Activated CD8-positive, alpha-beta T cell treated with anti-CD3 and anti-CD28 coated beads, Interleukin-2, amount 10 ng/mL, durations not matched to agents 7 days and 5 days (primary cell): Measurements from ENCODE around the gene PTPRF. TPM values are rescaled to one million over a fixed set of nuclear protein-coding genes. Genes with fewer than 3 reads are reported as not detected.

Source experiments
- ATAC-seq: fragments of 150-1000 bp; cut with Tn5 transposase; one replicate; pipeline ENCODE4 v1.10.0; 2021; ENCODE audit warnings: moderate library complexity
- CTCF ChIA-PET: fragments of 350-600 bp; sonication (Branson Sonifier 250); formaldehyde crosslinking; loops from one replicate; lab custom pipeline; 2021; ENCODE audit warnings: antibody characterized with exemption; lab: Charles Lee
- POLR2A ChIA-PET: fragments of 350-600 bp; sonication (Branson Sonifier 250); formaldehyde crosslinking; loops from one replicate; lab custom pipeline; 2021; ENCODE audit warnings: antibody characterized with exemption; lab: Charles Lee
- DNase-seq: peaks from one replicate; pipeline ENCODE4 v3.0.0-alpha.2; 2020
- H3K27ac Mint-ChIP-seq: one replicate; pipeline ENCODE4 v1.8.0; 2021; ENCODE audit warnings: mild to moderate bottlenecking, mixed read lengths
- H3K27me3 Mint-ChIP-seq: one replicate; pipeline ENCODE4 v1.8.0; 2021; ENCODE audit warnings: low read depth, mixed read lengths
- H3K36me3 Mint-ChIP-seq: one replicate; pipeline ENCODE4 v1.8.0; 2021; ENCODE audit warnings: low read depth, mixed read lengths
- H3K4me1 Mint-ChIP-seq: one replicate; pipeline ENCODE4 v1.8.0; 2021; ENCODE audit warnings: low read depth, mixed read lengths
- H3K4me3 Mint-ChIP-seq: one replicate; pipeline ENCODE4 v1.8.0; 2021; ENCODE audit warnings: mild to moderate bottlenecking, mixed read lengths
- H3K9me3 Mint-ChIP-seq: one replicate; pipeline ENCODE4 v1.8.0; 2022; ENCODE audit warnings: mixed read lengths; ENCODE audit not compliant: insufficient read depth
- total RNA-seq, 2 experiments: library from RNA; stranded (reverse); gene quantifications; one replicate each; pipeline ENCODE4 v1.2.3, GENCODE V29; 2021

PTPRF gene
- total RNA-seq, 2 experiments from 2014 or later, result 0.61 to 0.65 TPM

- H3K4me1 Mint-ChIP-seq, result no peaks in the 10 kb centered on the region
- H3K27me3 Mint-ChIP-seq, result peaks cover 36% of the 10 kb centered on the region
- CTCF ChIA-PET, result interaction anchor here (1.3 kb wide), 1 partner anchor 280 kb away, joined by 3 read pairs; no protein-coding TSS in a partner anchor
- ATAC-seq (no peak), DNase-seq (no peak)
- no peak overlapping the region for H3K4me3 Mint-ChIP-seq
- no peaks in the 10 kb centered on the region for H3K9me3 Mint-ChIP-seq
- POLR2A ChIA-PET, result no interaction called here
- no peak overlapping the region for H3K27ac Mint-ChIP-seq
- H3K36me3 Mint-ChIP-seq, result no peaks in the 10 kb centered on the region
Measured at GRCh38 chr1:43518935-43519686, 11.6 kb upstream of the PTPRF start.

DNA sequence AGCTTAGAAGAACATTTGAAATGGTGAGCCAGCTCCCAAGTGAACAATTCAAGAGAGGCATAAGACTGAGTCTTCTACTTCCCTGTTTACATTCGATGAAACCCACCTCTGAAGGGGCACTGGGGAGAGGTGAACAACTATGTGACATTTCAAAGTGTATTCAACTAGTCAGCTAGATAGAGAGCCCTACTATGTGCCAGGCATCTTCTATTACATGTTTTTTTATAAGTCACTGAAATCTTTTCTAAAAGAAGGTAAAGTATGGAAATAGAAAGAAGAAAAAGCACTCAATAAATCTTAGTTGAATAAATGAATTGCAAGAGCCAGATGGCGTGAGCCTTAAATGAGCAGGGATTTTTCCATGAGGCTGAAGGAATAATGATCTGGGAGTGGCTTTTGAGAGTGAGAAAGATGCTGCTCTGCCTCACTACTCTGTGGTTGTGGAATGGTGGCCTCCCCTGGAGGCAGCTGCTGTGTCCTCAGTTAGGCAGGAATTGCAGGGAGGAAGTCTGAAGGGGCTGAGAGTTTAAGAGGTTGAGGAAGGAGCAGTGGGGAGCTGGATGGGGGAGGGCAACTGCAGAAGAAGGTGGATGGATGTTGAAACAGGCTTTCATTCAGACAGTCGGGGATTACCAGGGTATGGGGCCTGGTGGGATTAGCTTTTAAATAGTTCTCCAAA, 10.4 kb upstream of the PTPRF start:
- Mint-ChIP-seq H3K36me3 (no peaks in the 10 kb centered on the region), H3K9me3 (no peaks in the 10 kb centered on the region), H3K27me3 (peaks cover 40% of the 10 kb centered on the region), H3K27ac (no peak overlapping the region), H3K4me3 (no peak overlapping the region), H3K4me1 (no peaks in the 10 kb centered on the region)
- POLR2A ChIA-PET, result interaction anchor here (1.3 kb wide), 1 partner anchor 130 kb away, joined by 3 read pairs; the partner anchor contains the start of gene KDM4A
- ATAC-seq, result no peak
- DNase-seq, result no peak
- CTCF ChIA-PET, result interaction anchor here (1.3 to 1.5 kb wide), 2 partner anchors 10 to 281 kb away, joined by 3 to 5 read pairs; no protein-coding TSS in a partner anchor

- DNase-seq, result no peak
- Mint-ChIP-seq H3K27ac (no peak overlapping the region), H3K27me3 (peaks cover 39% of the 10 kb centered on the region), H3K36me3 (no peaks in the 10 kb centered on the region), H3K4me1 (no peaks in the 10 kb centered on the region), H3K9me3 (no peaks in the 10 kb centered on the region), H3K4me3 (no peak overlapping the region)
- POLR2A ChIA-PET, result interaction anchor here (1.3 kb wide), 1 partner anchor 129 kb away, joined by 3 read pairs; the partner anchor contains the start of gene KDM4A
- CTCF ChIA-PET, result interaction anchor here (1.5 kb wide), 1 partner anchor 9 kb away, joined by 5 read pairs; no protein-coding TSS in a partner anchor
- no peak for ATAC-seq
Measured at GRCh38 chr1:43521078-43521477, 9.6 kb upstream of the PTPRF start.

- H3K4me1 Mint-ChIP-seq, result no peaks in the 10 kb centered on the region
- CTCF ChIA-PET, result interaction anchor here (1.3 kb wide), 1 partner anchor 413 kb away, joined by 4 read pairs; no protein-coding TSS in a partner anchor
- peaks cover 39% of the 10 kb centered on the region for H3K27me3 Mint-ChIP-seq
- DNase-seq, result no peak
- no peak overlapping the region for H3K27ac Mint-ChIP-seq
- POLR2A ChIA-PET, result interaction anchor here (1.3 kb wide), 1 partner anchor 129 kb away, joined by 3 read pairs; the partner anchor contains the start of gene KDM4A
- H3K4me3 Mint-ChIP-seq, result no peak overlapping the region
- no peaks in the 10 kb centered on the region for H3K36me3 Mint-ChIP-seq
- H3K9me3 Mint-ChIP-seq, result no peaks in the 10 kb centered on the region
- no peak for ATAC-seq
Measured at GRCh38 chr1:43521756-43522155, 8.9 kb upstream of the PTPRF start.

GRCh38 chr1:43522431-43522775, 8.3 kb upstream of the PTPRF start:
- Mint-ChIP-seq H3K27ac (no peak overlapping the region), H3K4me3 (no peak overlapping the region), H3K36me3 (no peaks in the 10 kb centered on the region), H3K27me3 (peaks cover 39% of the 10 kb centered on the region), H3K4me1 (no peaks in the 10 kb centered on the region), H3K9me3 (no peaks in the 10 kb centered on the region)
- ChIA-PET POLR2A (interaction anchor here (0.5 kb wide), 1 partner anchor 30 kb away, joined by 3 read pairs; no protein-coding TSS in a partner anchor), CTCF (interaction anchor here (1.3 kb wide), 1 partner anchor 412 kb away, joined by 4 read pairs; no protein-coding TSS in a partner anchor)
- ATAC-seq, result no peak
- DNase-seq, result no peak

DNA sequence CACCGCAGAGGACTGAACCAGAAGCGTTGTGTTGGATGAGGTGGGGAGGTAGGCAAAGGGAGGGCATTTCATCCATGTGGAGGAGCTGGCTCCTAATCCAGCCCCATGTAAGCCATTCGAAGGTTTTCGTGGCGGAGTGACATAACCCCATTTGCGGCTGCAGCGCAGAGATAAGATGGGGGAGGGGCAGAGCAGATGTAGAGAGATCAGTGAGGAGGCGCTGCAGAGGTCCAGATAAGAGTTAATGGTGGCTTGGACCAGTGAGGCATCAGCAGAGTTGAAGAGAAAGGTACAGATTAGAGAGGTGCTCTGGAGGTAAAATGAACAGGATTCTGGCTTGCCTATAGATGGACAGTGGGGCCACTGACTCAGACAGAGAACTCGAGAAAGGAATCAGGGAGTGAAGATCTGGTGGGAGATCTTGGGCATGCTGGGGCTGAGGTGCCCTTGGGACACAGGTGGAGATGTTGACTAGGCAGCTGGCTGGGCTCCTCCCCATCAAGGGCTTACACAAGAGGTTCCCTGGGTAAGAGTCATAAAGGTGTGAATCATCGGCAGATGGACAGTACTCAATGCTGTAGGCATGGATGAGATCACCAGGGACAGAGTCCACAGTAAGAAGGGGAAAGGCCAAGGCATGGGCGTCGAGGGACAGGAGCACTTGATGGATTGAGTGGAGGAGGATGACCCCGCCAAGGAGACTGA, 7.8 kb upstream of the PTPRF start:
- Mint-ChIP-seq H3K9me3 (no peaks in the 10 kb centered on the region), H3K4me3 (no peak overlapping the region), H3K4me1 (no peaks in the 10 kb centered on the region), H3K27me3 (peaks cover 39% of the 10 kb centered on the region), H3K27ac (no peak overlapping the region), H3K36me3 (no peaks in the 10 kb centered on the region)
- ChIA-PET POLR2A (interaction anchor here (0.5 kb wide), 1 partner anchor 29 kb away, joined by 3 read pairs; no protein-coding TSS in a partner anchor), CTCF (interaction anchor here (1.3 kb wide), 1 partner anchor 412 kb away, joined by 4 read pairs; no protein-coding TSS in a partner anchor)
- ATAC-seq (no peak), DNase-seq (no peak)

DNA sequence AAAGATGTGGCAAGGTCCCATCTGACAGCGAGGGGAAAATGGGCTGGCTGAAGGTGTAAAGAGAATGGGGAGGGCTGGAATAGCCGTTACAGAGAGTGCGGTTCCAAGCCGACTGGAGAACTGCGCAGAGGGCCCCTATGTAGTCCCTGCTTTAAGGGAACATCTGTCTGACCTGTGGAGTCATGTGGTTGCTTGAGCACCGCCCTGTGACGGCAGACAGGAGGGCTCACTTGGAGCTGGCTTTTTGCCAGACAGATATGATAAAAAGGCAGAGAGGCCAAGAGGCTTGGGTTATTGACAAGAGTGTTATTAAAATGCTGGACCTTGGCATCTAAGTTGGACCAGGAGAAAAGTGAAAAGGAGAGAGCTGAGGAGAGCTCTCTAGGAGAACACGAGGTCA, 5.9 kb upstream of the PTPRF start:
- Mint-ChIP-seq H3K9me3 (no peaks in the 10 kb centered on the region), H3K27me3 (peaks cover 38% of the 10 kb centered on the region), H3K4me1 (peaks cover 7% of the 10 kb centered on the region), H3K27ac (no peak overlapping the region), H3K36me3 (no peaks in the 10 kb centered on the region), H3K4me3 (no peak overlapping the region)
- POLR2A ChIA-PET, result no interaction called here
- CTCF ChIA-PET, result no interaction called here
- DNase-seq (no peak), ATAC-seq (no peak)

DNA sequence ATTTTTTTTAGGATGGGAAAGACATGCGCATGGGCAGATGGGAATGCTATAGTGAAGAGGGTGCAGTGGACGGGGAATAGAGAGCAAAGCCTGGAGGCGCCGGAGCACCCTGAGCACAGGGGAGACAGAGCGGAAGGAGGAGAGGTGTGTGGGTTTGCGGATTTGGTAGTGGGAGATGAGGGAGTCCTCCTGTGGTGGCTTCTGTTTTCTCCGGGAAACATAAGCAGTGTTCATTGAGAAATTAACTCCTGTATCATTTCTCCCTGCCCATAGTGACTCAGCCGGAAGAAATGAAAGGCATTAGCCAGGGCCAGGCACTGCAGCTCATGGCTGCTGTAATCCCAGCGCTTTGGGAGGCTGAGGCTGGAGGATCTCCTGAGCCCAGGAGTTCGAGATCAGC, 4.7 kb upstream of the PTPRF start:
- ChIA-PET POLR2A (no interaction called here), CTCF (interaction anchor here (1.9 to 2.0 kb wide), 2 partner anchors 408 to 521 kb away, joined by 5 to 7 read pairs; partner anchors contain the start of gene ARTN)
- DNase-seq, result no peak
- Mint-ChIP-seq H3K9me3 (no peaks in the 10 kb centered on the region), H3K27me3 (peaks cover 42% of the 10 kb centered on the region), H3K4me3 (no peak overlapping the region), H3K4me1 (peaks cover 15% of the 10 kb centered on the region), H3K27ac (no peak overlapping the region), H3K36me3 (no peaks in the 10 kb centered on the region)
- ATAC-seq, result no peak

DNA sequence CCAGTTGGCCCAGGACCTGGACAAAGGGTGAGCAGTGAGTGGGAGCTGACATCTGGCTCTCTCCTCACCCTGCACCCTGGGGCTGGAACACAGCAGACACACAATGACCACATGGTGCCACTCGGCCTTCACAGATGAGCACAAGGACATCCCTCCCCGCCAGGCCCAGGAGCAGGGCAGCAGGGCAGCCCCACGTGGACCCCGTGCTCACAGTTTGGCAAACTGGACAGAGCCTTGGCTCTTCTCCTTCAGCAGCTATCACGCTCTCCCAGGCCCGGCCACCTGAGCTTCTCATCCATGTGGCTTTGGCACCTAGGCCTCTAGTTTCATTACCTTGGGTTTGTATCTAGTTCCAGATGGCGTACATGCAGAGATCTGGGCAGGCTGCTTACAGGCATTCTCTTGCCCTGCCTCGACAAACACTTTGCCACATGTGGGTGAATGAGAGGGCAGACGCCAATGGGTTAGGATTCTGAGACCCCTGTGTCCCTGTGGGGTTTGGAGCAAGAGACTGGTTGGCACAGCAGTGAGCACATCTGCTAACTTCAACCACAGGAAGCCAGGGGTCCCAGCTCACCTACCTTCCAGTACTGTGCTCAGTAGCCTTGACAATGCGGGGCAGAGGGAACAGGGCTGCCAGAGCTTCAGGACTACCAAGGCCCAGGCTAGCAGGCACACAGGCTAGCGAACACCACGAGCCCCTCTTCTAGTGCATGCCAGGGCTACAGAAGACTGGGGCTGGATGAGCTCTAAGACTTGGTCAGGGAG, 3.4 kb upstream of the PTPRF start:
- DNase-seq, result no peak
- no peak overlapping the region for H3K27ac Mint-ChIP-seq
- H3K9me3 Mint-ChIP-seq, result no peaks in the 10 kb centered on the region
- H3K27me3 Mint-ChIP-seq, result peaks cover 41% of the 10 kb centered on the region
- ChIA-PET CTCF (interaction anchor here (1.9 to 2.0 kb wide), 2 partner anchors 406 to 520 kb away, joined by 5 to 7 read pairs; partner anchors contain the start of gene ARTN), POLR2A (no interaction called here)
- no peaks in the 10 kb centered on the region for H3K36me3 Mint-ChIP-seq
- H3K4me3 Mint-ChIP-seq, result no peak overlapping the region
- no peak for ATAC-seq
- peaks cover 18% of the 10 kb centered on the region for H3K4me1 Mint-ChIP-seq

GRCh38 chr1:43529206-43529731, 1.4 kb upstream of the PTPRF start:
- Mint-ChIP-seq H3K9me3 (no peaks in the 10 kb centered on the region), H3K27me3 (peaks cover 48% of the 10 kb centered on the region), H3K36me3 (no peaks in the 10 kb centered on the region), H3K4me1 (peaks cover 20% of the 10 kb centered on the region), H3K27ac (no peak overlapping the region), H3K4me3 (no peak overlapping the region)
- DNase-seq (peak; percentile 85), ATAC-seq (peak; percentile 73)
- CTCF ChIA-PET, result interaction anchor here (0.7 to 3.2 kb wide), 23 partner anchors 9 to 712 kb away, joined by 3 to 18 read pairs (median 4); partner anchors contain the start of genes ARTN, ERMAP, KDM4A and SVBP
- POLR2A ChIA-PET, result interaction anchor here (1.1 kb wide), 1 partner anchor 121 kb away, joined by 7 read pairs; the partner anchor contains the start of gene KDM4A
